Omental fat pad (tissue), 4 donors: Measurements from ENCODE around the gene INVS. TPM values are rescaled to one million over a fixed set of nuclear protein-coding genes. Genes with fewer than 3 reads are reported as not detected.

Experiments
- ATAC-seq: fragments of 150-250 bp; one replicate; pipeline ENCODE4 v1.9.1; 2016; ENCODE audit warnings: mild to moderate bottlenecking, moderate library complexity; ENCODE audit not compliant: low FRiP score
- DNase-seq: peaks from one replicate; pipeline ENCODE4 v3.0.0-alpha.2; 2019; ENCODE audit warnings: low spot score
- CTCF ChIP-seq, 3 donors: fragments of 450-650 bp; IDR thresholded peaks; one replicate each; pipeline ENCODE4 v1.5.1; 2016 to 2017; ENCODE audit warnings: antibody characterized with exemption in 3 of 3, mild to moderate bottlenecking in 3 of 3, moderate library complexity in 2 of 3
- total RNA-seq, 4 donors: library from RNA; depleted of rRNA; stranded (reverse); fragments of >200 nt; gene quantifications; one replicate each; pipeline ENCODE4 v1.1.0, GENCODE V29; 2016

The INVS gene
- total RNA-seq, 4 donors from 2014 or later: 22.1 to 44.5 (median 26.3) TPM

GRCh38 chr9:100281066-100281465 is 182.0 kb downstream of the INVS start:
- ATAC-seq: no peak
- TF ChIP-seq CTCF (IDR thresholded peaks at IDR 0.05): no peak
- DNase-seq: no peak

GRCh38 chr9:100281676-100282387 is 182.8 kb downstream of the INVS start:
- no peak for TF ChIP-seq CTCF (IDR thresholded peaks at IDR 0.05)
- ATAC-seq (no peak), DNase-seq (no peak)

GRCh38 chr9:100282388-100282719 is 183.3 kb downstream of the INVS start:
- no peak for DNase-seq
- no peak for ATAC-seq

GRCh38 chr9:100284247-100284646 is 185.2 kb downstream of the INVS start:
- TF ChIP-seq CTCF (IDR thresholded peaks at IDR 0.05): no peak
- DNase-seq (no peak), ATAC-seq (no peak)

More at GRCh38 chr9:100282388-100282719, 183.3 kb downstream of the INVS start:
- no peak for TF ChIP-seq CTCF (IDR thresholded peaks at IDR 0.05)

DNA sequence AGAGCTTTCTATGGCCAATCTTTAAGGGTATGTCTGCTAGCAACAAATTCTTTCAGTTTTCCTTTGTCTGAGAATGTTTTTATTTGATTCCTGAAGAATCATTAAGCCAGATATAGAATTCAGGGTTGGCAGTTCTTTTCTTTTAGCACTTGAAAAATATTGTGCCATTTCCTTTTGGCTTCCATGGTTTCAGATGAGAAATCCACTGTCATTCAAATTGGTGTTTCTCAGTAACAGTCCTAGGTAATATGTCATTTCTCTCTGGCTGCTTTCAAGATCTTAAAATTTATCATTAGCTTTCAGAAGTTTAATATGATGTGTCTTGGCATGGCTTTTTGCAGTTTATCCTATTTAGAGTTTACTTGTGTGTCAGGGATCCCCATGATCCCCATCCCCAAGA is 186.0 kb downstream of the INVS start:
- no peak for TF ChIP-seq CTCF (IDR thresholded peaks at IDR 0.05)
- DNase-seq (no peak), ATAC-seq (no peak)

- no peak for TF ChIP-seq CTCF (IDR thresholded peaks at IDR 0.05)
- DNase-seq: no peak
- no peak for ATAC-seq
Observed at GRCh38 chr9:100285601-100286000, 186.6 kb downstream of the INVS start.

- TF ChIP-seq CTCF (IDR thresholded peaks at IDR 0.05): no peak
- DNase-seq: no peak
Observed at GRCh38 chr9:100286257-100286656, 187.2 kb downstream of the INVS start.

More at GRCh38 chr9:100286257-100286656, 187.2 kb downstream of the INVS start:
- no peak for ATAC-seq
